Activated T-helper 1 cell treated with anti-CD3 and anti-CD28 coated beads, Interleukin-12 subunit alpha, Interleukin-12 subunit beta, Interleukin-2, Interleukin-4 antibody, amounts not matched to agents 30 ng/mL and 10 ng/mL and 1 ng/mL, durations not matched to agents 14 hours and 24 hours and 36 hours (primary cell): ENCODE measurements around the gene GRK4. TPM values are rescaled to one million over a fixed set of nuclear protein-coding genes. Genes with fewer than 3 reads are reported as not detected.
"Not testable (repeated sequence)": the region's sequence is repeated elsewhere in the genome, so short reads cannot be mapped to it uniquely, and the experiment has no call there.

Experiments
- DNase-seq: peaks from one replicate; pipeline ENCODE4 v3.0.0; 2021; ENCODE audit warnings: low spot score
- H3K27ac Mint-ChIP-seq: one replicate; pipeline ENCODE4 v1.8.0; 2021; ENCODE audit warnings: mild to moderate bottlenecking, mixed read lengths
- H3K27me3 Mint-ChIP-seq: one replicate; pipeline ENCODE4 v1.8.0; 2022; ENCODE audit warnings: mild to moderate bottlenecking, moderate library complexity, mixed read lengths; ENCODE audit not compliant: insufficient read depth
- H3K36me3 Mint-ChIP-seq: one replicate; pipeline ENCODE4 v1.8.0; 2021; ENCODE audit warnings: low read depth, mixed read lengths
- H3K4me1 Mint-ChIP-seq: one replicate; pipeline ENCODE4 v1.8.0; 2021; ENCODE audit warnings: low read depth, mixed read lengths
- H3K4me3 Mint-ChIP-seq: one replicate; pipeline ENCODE4 v1.8.0; 2021; ENCODE audit warnings: mild to moderate bottlenecking, moderate library complexity, mixed read lengths
- H3K9me3 Mint-ChIP-seq: one replicate; pipeline ENCODE4 v1.8.0; 2021; ENCODE audit warnings: mixed read lengths
- intact Hi-C: fragments of 100-400 bp; cut with micrococcal nuclease; formaldehyde crosslinking; loops from one replicate; pipeline ENCODE4 v1.15.1; 2024
- total RNA-seq: library from RNA; stranded (reverse); gene quantifications from 2 replicates; pipeline ENCODE4 v1.2.3, GENCODE V29; 2022

The GRK4 gene
- total RNA-seq: 4.4 and 4.5 TPM in 2 replicates

GRCh38 chr4:2963175-2963965 is at the start of gene GRK4, which contains the start of gene NOP14:
Gene GRK4 (plus strand): TSS chr4:2963571. CDS start chr4:2964071, 500 bp downstream.
Gene NOP14 (minus strand): TSS chr4:2963406. CDS start chr4:2963319, 87 bp downstream.
- intact Hi-C loops: loop anchor here (1.0 to 10.0 kb wide), 9 partner anchors 84 to 1243 kb away; partner anchors contain the start of genes ADD1, FAM193A, HTT and HTT-AS
- Mint-ChIP-seq H3K4me1 (peaks cover 28% of the 10 kb centered on the region), H3K36me3 (peaks cover 18% of the 10 kb centered on the region), H3K27me3 (no peaks in the 10 kb centered on the region), H3K9me3 (no peaks in the 10 kb centered on the region), H3K4me3 (peak within 1 kb of the TSS; percentile 97), H3K27ac (peak within 1 kb of the TSS; percentile 92)
- peak; percentile 96 for DNase-seq

- Mint-ChIP-seq H3K9me3 (peaks cover under 1% of the 10 kb centered on the region), H3K27ac (peak overlapping the region; percentile 2), H3K4me3 (no peak overlapping the region), H3K4me1 (peaks cover 16% of the 10 kb centered on the region), H3K36me3 (peaks cover 56% of the 10 kb centered on the region), H3K27me3 (no peaks in the 10 kb centered on the region)
- intact Hi-C loops: no loop called here
- DNase-seq: no peak
Measured at GRCh38 chr4:2914256-2915126, 48.9 kb upstream of the GRK4 start.

GRCh38 chr4:2915789-2916188 is 47.6 kb upstream of the GRK4 start:
- Mint-ChIP-seq H3K27me3 (no peaks in the 10 kb centered on the region), H3K36me3 (peaks cover 59% of the 10 kb centered on the region), H3K9me3 (peaks cover 6% of the 10 kb centered on the region), H3K27ac (no peak overlapping the region), H3K4me3 (no peak overlapping the region), H3K4me1 (peaks cover 25% of the 10 kb centered on the region)
- no peak for DNase-seq
- intact Hi-C loops: no loop called here

GRCh38 chr4:2916696-2917095 is 46.7 kb upstream of the GRK4 start:
- peaks cover 63% of the 10 kb centered on the region for H3K36me3 Mint-ChIP-seq
- H3K4me1 Mint-ChIP-seq: peaks cover 32% of the 10 kb centered on the region
- intact Hi-C loops, H3K27me3 Mint-ChIP-seq, H3K4me3 Mint-ChIP-seq, H3K27ac Mint-ChIP-seq, DNase-seq, H3K9me3 Mint-ChIP-seq: not testable (repeated sequence)

- H3K9me3 Mint-ChIP-seq, H3K27me3 Mint-ChIP-seq, H3K27ac Mint-ChIP-seq, DNase-seq, intact Hi-C loops, H3K4me3 Mint-ChIP-seq: not testable (repeated sequence)
- H3K36me3 Mint-ChIP-seq: peaks cover 64% of the 10 kb centered on the region
- H3K4me1 Mint-ChIP-seq: peaks cover 46% of the 10 kb centered on the region
Measured at GRCh38 chr4:2918300-2918699, 45.1 kb upstream of the GRK4 start.

GRCh38 chr4:2918714-2919113 is 44.7 kb upstream of the GRK4 start:
- H3K36me3 Mint-ChIP-seq: peaks cover 66% of the 10 kb centered on the region
- intact Hi-C loops, H3K27me3 Mint-ChIP-seq, H3K27ac Mint-ChIP-seq, H3K9me3 Mint-ChIP-seq, H3K4me3 Mint-ChIP-seq, DNase-seq: not testable (repeated sequence)
- H3K4me1 Mint-ChIP-seq: peaks cover 50% of the 10 kb centered on the region

- Mint-ChIP-seq H3K27ac (peak overlapping the region; percentile 83), H3K4me3 (peak overlapping the region; percentile 1), H3K36me3 (peaks cover 55% of the 10 kb centered on the region), H3K4me1 (peaks cover 43% of the 10 kb centered on the region)
- DNase-seq, H3K27me3 Mint-ChIP-seq, intact Hi-C loops, H3K9me3 Mint-ChIP-seq: not testable (repeated sequence)
Measured at GRCh38 chr4:2922453-2923101, 40.8 kb upstream of the GRK4 start.

GRCh38 chr4:2923141-2923551 is 40.2 kb upstream of the GRK4 start:
- H3K27ac Mint-ChIP-seq: peak overlapping the region; percentile 83
- no peak for DNase-seq
- no peaks in the 10 kb centered on the region for H3K27me3 Mint-ChIP-seq
- H3K4me3 Mint-ChIP-seq: peak overlapping the region; percentile 5
- peaks cover 49% of the 10 kb centered on the region for H3K36me3 Mint-ChIP-seq
- H3K4me1 Mint-ChIP-seq: peaks cover 38% of the 10 kb centered on the region
- intact Hi-C loops: no loop called here
- peaks cover 6% of the 10 kb centered on the region for H3K9me3 Mint-ChIP-seq

GRCh38 chr4:2923668-2924173 is 39.6 kb upstream of the GRK4 start:
- intact Hi-C loops: no loop called here
- H3K27ac Mint-ChIP-seq: peak overlapping the region; percentile 83
- H3K4me3 Mint-ChIP-seq: peak overlapping the region; percentile 5
- DNase-seq: no peak
- H3K27me3 Mint-ChIP-seq: no peaks in the 10 kb centered on the region
- peaks cover 47% of the 10 kb centered on the region for H3K36me3 Mint-ChIP-seq
- peaks cover 36% of the 10 kb centered on the region for H3K4me1 Mint-ChIP-seq
- peaks cover 6% of the 10 kb centered on the region for H3K9me3 Mint-ChIP-seq

- Mint-ChIP-seq H3K36me3 (peaks cover 48% of the 10 kb centered on the region), H3K4me1 (peaks cover 36% of the 10 kb centered on the region), H3K4me3 (no peak overlapping the region), H3K27ac (no peak overlapping the region), H3K27me3 (no peaks in the 10 kb centered on the region), H3K9me3 (peaks cover 6% of the 10 kb centered on the region)
- DNase-seq: no peak
- intact Hi-C loops: no loop called here
Measured at GRCh38 chr4:2924286-2924685, 39.1 kb upstream of the GRK4 start.

- H3K4me3 Mint-ChIP-seq: no peak overlapping the region
- H3K36me3 Mint-ChIP-seq: peaks cover 43% of the 10 kb centered on the region
- H3K4me1 Mint-ChIP-seq: peaks cover 36% of the 10 kb centered on the region
- peak overlapping the region; percentile 34 for H3K27ac Mint-ChIP-seq
- intact Hi-C loops: no loop called here
- no peak for DNase-seq
- peaks cover 2% of the 10 kb centered on the region for H3K9me3 Mint-ChIP-seq
- no peaks in the 10 kb centered on the region for H3K27me3 Mint-ChIP-seq
Measured at GRCh38 chr4:2924765-2925301, 38.5 kb upstream of the GRK4 start.

GRCh38 chr4:2925496-2925895 is 37.9 kb upstream of the GRK4 start:
- no peak for DNase-seq
- Mint-ChIP-seq H3K27me3 (no peaks in the 10 kb centered on the region), H3K27ac (no peak overlapping the region), H3K9me3 (no peaks in the 10 kb centered on the region), H3K36me3 (peaks cover 36% of the 10 kb centered on the region), H3K4me3 (no peak overlapping the region), H3K4me1 (peaks cover 29% of the 10 kb centered on the region)
- intact Hi-C loops: no loop called here
